NCI-H82 treated with DMSO at 0.1 percent for 48 hours (cell line): ENCODE data around the gene EPHB4.
A peak's percentile ranks its signal among the peaks of the same experiment; 100 is the strongest.
"Not testable (repeated sequence)": the region's sequence is repeated elsewhere in the genome, so short reads cannot be mapped to it uniquely, and the experiment has no call there.

Experiments
- DNase-seq: peaks from one replicate; lab custom pipeline; 2025; ENCODE audit not compliant: unreplicated experiment; lab: John Stamatoyannopoulos, UW

The EPHB4 gene

GRCh38 chr7:100827330-100828226 is at the start of gene EPHB4:
Gene EPHB4 (minus strand): TSS chr7:100827523. CDS start chr7:100827030, 493 bp downstream.
- DNase-seq, result no peak

DNA sequence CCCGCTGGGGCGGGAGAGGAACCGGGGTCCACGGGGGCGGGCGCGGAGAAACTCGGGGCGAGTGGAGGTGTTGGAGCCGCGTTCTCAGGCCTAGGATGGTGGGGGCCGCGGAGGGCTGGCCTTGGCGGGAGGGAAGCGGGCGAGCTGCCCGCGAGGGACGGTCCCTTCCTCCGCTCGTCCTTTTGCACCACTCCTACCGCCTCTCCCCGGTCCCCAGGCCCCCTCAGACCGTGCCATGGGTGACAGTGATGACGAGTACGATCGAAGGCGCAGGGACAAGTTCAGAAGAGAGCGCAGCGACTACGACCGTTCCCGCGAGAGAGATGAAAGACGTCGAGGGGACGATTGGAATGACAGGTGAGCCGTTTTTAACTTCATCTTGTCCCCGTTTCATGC is 48.0 kb upstream of the EPHB4 start:
- no peak for DNase-seq

DNA sequence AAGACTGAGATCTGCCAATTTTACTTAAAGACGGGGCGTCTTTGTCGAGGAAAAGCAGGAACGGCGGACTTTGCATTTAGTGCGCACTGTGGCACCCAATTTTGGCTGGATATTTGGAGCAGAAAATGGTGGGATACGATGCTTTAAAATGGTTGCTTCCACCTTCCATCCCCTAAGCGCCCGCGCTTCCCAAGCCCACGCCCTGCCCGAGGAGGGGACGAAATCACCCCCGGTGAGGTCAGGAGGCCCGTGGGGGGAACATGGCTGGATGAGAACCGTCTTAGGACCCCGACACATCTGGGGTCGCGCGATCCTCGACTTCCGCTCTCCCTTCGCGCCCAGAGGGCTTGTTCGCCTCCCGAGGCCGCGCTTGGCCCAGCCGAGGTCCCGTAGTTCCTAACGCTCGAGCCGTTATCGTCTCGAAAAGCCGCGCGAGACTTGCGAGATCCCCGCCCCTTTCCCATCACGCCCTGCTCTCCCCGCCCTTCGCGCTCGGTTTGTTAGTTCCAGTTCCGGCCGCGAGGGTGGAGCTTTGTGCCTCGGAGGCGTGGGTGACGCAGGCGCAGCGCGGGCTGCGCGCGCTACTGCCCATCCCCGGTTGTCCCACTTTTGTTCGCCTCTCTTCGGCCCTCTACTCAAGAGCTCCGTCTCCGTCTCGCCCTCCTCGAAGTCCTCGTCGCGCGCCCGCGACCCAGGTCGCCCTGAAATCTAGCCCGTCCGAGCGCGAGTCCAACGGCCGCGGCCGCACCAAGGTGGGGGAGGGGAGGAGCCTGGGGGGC is 47.4 kb upstream of the EPHB4 start, which contains the start of gene SRRT:
Gene SRRT, plus strand, starts transcription at position 527 of the 779 bp plus-strand sequence. CDS start 488 bp downstream, outside the sequence.
- DNase-seq, result peak; percentile 89

DNA sequence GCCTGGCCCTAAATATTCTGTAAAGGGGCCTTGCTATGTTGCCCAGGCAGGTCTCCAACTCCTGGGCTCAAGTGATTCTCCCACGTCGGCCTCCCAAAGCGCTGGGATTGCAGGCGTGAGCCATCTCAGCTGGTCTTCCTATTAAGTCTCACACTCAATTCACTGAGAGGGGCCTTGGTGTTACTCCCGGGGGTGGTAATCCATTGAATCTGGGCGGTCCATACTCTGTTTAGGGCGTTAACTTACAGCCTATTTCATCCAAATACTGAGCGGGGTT is 46.9 kb upstream of the EPHB4 start:
- DNase-seq, result no peak

DNA sequence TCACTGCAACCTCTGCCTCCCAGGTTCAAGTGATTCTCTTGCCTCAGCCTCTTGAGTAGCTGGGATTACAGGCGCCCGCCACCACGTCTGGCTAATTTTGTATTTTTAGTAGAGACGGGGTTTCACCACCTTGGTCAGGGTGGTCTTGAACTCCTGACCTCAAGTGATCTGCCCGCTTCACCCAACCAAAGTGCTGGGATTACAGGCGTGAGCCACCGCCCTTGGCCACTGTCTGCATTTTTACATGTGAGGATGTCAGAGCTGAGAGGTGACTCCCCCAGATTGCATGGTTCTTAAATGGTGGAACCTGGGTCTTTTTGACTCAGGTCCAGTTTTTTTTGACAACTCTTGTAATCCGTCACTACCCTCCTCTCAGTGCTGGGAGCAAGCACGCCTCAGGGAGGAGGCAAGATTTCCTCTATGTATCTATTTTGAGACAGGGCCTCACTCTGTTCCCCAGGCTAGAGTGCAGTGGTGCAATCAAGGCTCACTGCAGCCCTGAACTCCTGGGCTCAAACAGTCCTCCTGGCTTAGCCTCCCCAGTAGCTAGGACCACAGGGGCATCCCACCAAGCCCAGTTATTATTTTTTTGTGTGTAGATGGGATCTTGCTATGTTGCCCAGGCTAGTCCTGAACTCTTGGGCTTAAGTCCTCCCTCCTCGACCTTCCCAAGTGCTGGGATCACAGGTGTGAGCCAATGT is 46.4 kb upstream of the EPHB4 start:
- no peak for DNase-seq

DNA sequence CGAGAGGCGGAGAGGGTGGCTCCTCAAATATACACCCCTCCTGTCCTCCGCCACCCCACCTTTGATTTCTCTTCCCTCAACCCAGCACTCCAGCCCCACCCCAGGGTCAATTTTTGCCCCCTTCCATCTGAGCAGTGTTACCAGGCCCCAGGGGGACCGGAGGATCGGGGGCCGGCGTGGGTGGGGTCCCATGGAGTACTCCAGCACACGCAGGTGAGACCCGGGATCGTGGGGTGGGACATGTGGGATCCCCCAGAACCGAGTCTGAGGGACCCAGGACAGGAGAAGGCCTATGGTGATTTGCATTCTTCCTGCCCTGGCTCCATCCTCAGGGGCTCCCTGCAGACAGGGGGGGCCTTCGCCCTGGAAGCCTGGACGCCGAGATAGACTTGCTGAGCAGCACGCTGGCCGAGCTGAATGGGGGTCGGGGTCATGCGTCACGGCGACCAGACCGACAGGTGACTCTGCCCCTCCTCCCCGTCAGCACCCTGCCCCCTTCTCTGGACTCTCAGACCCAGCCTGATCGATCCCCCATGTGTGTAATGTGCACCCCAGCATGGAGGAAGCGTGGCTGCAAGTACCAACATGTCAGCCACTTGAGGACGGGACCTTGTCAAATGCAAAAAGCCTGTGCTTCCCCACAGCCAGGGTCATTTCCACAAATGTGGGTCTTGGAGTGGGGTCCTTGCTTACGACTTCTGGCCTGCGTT is 40.6 kb upstream of the EPHB4 start:
- DNase-seq, result no peak

- DNase-seq, result no peak
These were observed 39.9 kb upstream of the EPHB4 start, which contains the start of gene TRIP6 for GRCh38 chr7:100867040-100867775. Gene TRIP6 (plus strand): TSS chr7:100867387. CDS start chr7:100867498, 111 bp downstream.

DNA sequence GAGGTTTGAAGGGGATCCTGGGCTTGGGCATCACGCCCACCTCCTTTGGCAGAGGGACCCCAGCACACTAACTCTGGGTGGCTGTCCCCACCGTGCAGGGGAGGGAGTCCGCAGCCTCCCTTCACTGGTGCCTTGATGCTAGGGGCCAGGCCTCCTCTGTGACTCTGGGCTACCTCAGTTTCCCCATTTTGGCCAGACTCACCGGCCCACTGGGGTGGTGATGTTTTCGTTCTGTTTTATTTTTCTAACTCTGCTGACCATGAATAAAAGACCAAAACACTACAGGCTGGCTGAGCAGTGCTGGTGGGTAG is 39.4 kb upstream of the EPHB4 start:
- DNase-seq, result no peak

- no peak for DNase-seq
These were observed 38.8 kb upstream of the EPHB4 start for GRCh38 chr7:100865938-100866728.

DNA sequence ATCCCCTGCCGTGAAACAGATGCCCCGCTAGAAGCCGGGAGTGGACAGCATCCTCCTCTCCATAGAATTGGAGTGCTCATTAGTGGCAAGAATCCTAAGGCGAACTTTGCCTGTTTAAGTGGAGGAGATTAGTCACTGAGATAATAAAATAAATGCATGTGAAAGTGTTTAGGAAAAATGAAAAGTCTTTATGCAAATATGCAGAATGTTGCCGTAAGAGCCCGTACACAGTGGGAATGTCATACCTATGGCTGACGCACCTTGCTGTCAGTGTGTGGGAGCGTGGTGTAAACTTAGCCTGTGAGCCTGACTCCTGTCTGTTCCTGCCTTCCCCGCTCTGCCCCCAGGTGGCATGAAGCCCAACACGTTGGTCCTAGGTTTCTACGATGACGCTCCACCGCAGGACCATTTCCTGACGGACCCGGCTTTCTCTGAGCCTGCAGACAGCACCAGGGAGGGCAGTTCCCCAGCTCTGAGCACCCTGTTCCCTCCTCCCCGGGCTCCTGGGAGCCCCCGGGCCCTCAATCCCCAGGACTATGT is 38.1 kb upstream of the EPHB4 start:
- DNase-seq, result no peak

DNA sequence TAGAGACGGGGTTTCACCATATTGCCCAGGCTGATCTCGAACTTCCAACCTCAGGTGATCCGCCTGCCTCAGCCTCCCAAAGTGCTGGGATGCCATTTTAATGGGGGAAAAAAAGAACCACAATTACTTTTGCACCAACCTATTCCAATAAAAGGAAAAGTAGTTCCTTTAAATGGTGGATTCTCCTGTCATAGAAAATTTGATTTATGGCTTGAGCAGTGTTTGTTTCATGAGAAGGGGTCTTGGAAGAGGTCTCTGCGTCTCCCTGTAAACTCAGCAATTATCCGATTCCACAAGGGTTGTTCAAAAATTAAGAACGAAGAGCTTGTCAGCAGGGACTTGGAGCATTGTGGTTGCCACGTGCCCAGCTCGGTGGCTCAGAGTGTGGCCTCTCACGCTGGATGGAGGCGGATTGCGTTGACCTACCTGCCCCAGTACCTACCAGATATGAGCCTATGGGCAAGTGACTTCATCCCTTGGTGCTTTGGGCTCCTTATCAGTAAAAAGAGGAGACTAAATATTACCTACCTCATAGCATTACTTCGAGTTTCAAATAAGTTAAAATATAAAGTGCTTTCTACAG is 37.0 kb upstream of the EPHB4 start:
- DNase-seq, result no peak

GRCh38 chr7:100863406-100863950 is 36.2 kb upstream of the EPHB4 start:
- DNase-seq, result no peak

GRCh38 chr7:100861616-100861985 is 34.3 kb upstream of the EPHB4 start:
- no peak for DNase-seq

DNA sequence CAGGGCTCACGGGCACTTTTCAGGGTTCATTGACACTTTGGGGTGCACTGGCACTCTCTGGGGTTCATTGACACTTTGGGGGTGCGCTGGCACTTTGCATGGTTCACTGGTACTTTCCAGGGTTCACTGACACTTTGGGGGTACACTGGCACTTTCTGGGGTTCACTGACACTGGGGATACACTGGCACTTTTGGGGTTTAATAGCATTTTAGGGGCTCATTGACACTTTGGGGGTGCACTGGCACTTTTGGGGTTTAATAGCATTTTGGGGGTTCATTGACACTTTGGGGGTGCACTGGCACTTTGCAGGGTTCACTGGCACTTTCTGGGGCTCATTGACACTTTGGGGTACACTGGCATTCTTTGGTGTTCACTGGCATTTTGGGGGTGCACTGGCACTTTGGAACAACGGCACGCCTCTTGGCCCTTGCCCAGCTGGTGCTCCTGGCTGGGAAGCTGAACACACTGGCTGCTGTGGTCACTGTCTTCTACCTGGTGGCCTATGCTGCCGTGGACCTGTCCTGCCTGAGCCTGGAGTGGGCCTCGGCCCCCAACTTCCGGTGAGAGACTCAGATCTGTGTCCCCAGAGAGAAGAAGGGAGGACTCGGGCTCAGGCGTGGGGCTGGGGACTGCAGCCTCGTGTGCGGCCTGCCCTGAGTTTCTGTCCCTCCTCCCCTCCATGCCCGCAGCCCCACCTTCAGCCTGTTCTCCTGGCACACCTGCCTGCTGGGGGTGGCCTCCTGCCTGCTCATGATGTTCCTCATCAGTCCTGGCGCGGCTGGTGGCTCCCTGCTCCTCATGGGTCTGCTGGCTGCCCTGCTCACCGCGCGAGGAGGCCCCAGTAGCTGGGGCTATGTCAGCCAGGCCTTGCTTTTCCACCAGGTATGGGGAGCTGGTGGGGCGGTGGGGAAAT is 33.6 kb upstream of the EPHB4 start:
- DNase-seq, result no peak

DNA sequence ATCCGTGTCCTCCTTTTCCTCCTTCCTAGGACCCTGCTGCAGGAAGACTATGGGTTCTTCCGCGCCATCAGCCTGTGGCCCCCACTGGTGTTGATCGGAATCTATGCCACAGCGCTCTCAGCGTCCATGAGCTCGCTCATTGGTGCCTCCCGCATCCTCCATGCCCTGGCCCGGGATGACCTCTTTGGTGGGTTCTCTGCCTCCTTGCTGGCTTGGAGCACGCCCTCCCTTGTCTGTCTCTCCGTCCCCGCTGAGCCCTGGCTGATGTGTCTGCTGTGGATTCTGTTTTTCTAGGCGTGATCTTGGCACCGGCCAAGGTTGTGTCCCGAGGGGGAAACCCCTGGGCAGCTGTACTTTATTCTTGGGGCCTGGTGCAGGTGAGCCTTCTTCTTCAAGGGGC is 32.5 kb upstream of the EPHB4 start:
- DNase-seq, result no peak

DNA sequence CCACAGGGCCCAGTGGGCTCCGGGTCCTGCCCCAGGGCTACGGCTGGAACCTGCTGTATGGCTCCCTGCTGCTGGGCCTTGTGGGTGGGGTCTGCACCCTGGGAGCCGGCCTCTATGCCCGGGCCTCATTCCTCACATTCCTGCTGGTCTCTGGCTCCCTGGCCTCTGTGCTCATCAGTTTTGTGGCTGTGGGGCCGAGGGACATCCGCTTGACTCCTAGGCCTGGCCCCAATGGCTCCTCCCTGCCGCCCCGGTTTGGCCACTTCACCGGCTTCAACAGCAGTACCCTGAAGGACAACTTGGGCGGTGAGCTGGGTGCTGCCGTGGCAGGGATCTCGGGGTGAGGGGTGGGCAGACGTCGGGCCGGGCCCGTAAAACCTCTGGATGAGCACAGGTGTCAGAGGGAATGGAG is 29.6 kb upstream of the EPHB4 start:
- DNase-seq, result no peak

DNA sequence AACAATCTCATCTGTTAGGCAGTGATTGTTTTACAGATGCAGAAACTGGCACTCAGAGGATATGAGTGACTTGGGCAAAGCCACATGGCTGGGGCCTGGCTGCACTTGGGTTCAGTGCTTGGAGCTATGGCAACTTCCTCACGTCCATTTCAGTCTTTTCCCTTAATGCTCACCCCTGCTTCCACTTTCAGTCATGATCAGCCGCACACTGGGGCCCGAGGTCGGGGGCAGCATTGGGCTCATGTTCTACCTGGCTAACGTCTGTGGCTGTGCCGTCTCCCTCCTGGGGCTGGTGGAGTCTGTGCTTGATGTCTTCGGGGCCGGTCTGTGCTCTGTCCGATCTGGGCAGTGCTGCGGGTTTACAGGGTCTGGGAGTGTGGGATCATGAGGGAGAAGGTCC is 28.2 kb upstream of the EPHB4 start:
- no peak for DNase-seq

DNA sequence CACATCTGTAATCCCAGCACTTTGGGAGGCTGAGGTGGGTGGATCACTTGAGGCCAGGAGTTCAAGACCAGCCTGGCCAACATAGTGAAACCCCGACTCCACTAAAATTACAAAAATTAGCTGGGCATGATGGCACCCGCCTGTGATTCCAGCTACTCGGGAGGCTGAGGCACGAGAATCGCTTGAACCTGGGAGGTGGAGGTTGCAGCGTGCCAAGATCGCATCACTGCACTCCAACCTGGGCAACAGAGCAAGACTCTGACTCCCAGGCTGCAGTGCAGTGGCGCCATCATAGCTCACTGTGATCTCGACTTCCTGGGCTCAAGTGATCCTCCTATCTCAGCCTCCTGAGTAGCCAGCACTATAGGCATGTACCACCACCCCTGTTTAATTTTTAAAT is 27.6 kb upstream of the EPHB4 start:
- DNase-seq, result not testable (repeated sequence)
